Ishikawa (cell line): ENCODE data around the gene UBA1.

Experiments used
- CEBPB ChIP-seq: IDR thresholded peaks from 2 replicates; pipeline ENCODE4 v1.6.1; 2012
- CREB1 ChIP-seq: IDR thresholded peaks from 2 replicates; pipeline ENCODE4 v1.6.1; 2012; ENCODE audit warnings: low read depth
- EGR1 ChIP-seq: IDR thresholded peaks from 2 replicates; pipeline ENCODE4 v1.6.1; 2012
- EP300 ChIP-seq: IDR thresholded peaks from 2 replicates; pipeline ENCODE4 v1.6.1; 2012; ENCODE audit warnings: borderline replicate concordance
- FOXM1 ChIP-seq: IDR thresholded peaks from 2 replicates; pipeline ENCODE4 v1.6.1; 2012; ENCODE audit warnings: low read depth, borderline replicate concordance
- MAX ChIP-seq: IDR thresholded peaks from 2 replicates; pipeline ENCODE4 v1.6.1; 2012
- NFIC ChIP-seq: IDR thresholded peaks from 2 replicates; pipeline ENCODE4 v1.6.1; 2012
- RAD21 ChIP-seq: IDR thresholded peaks from 2 replicates; pipeline ENCODE4 v1.6.1; 2012; ENCODE audit warnings: low read depth
- REST ChIP-seq: IDR thresholded peaks from 2 replicates; pipeline ENCODE4 v1.6.1; 2012; ENCODE audit warnings: low read depth, mild to moderate bottlenecking
- TAF1 ChIP-seq: IDR thresholded peaks from 2 replicates; pipeline ENCODE4 v1.6.1; 2012; ENCODE audit warnings: low read depth, mild to moderate bottlenecking
- TEAD4 ChIP-seq: IDR thresholded peaks from 2 replicates; pipeline ENCODE4 v1.6.1; 2012
- YY1 ChIP-seq: IDR thresholded peaks from 2 replicates; pipeline ENCODE4 v1.6.1; 2012; ENCODE audit warnings: low read depth

- TF ChIP-seq RAD21 (no peak), EP300 (no peak), CEBPB (no peak), TAF1 (no peak), YY1 (no peak), CREB1 (no peak), TEAD4 (no peak), REST (no peak), MAX (no peak), FOXM1 (no peak), NFIC (no peak), EGR1 (no peak)
Measured at GRCh38 chrX:47191331-47191730, 2.3 kb upstream of the UBA1 start.
